ENCODE measurements around the gene EIF1. TPM values are rescaled to one million over a fixed set of nuclear protein-coding genes. Genes with fewer than 3 reads are reported as not detected.
A peak's percentile ranks its signal among the peaks of the same experiment; 100 is the strongest.

EIF1 gene
- total and polyA plus RNA-seq, 5 donors from 2014 or later = 1,357 to 2,625 (median 1,546) TPM

DNA sequence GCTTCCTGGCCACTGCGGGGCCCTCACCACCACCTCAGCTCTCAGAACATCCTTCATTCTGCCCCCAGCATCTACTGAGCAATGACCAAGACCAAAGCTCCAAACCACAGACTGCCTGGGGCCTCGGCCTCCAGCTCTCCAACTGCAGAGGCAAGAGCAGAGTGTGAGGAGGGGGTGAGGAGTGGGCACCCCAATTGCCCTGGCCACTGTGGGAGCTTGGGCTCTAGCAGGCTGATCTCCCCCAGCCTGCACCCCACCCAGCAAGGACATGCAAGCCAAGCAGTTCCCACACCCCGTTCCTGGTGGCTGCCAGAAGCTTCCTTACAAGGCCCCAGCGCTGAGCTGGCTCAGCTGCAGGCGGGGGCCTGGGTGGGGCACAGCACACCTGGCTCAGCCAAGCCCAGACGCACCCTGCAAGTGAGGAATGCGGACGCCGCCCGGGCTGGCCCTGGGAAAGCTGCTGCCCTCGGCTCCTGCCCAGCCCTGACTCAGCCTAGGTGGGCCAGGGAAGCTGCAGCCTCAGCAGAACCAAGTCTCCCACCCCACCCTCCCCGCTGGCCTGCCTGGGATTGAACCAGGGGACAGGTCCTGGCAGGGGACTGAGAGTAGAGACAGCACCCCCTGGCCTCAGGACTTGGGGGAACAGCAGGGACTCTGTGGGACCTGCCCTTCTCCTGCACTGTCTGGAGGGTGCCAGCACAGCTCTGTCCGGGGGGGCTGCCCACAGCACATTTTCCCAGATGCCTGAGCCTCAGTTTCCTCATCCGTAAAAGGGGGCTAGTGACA lies 34.6 kb upstream of the EIF1 start:
- Mint-ChIP-seq H3K27me3 (no peaks in the 10 kb centered on the region), H3K36me3 (no peaks in the 10 kb centered on the region), H3K9me3 (peaks cover 0 to 2% (median 0%) of the 10 kb centered on the region in 7 donors), H3K4me3 (no peak overlapping the region), H3K27ac (no peak overlapping the region), H3K4me1 (no peaks in the 10 kb centered on the region)
- no peaks in the 10 kb centered on the region for H3K4me1 ChIP-seq (ENCODE audit: control insufficient read depth, insufficient read depth, low read length, poor library complexity, severe bottlenecking)
- no peaks in the 10 kb centered on the region for H3K9me3 ChIP-seq (ENCODE audit: control insufficient read depth in 2 of 2, low read length in 2 of 2)
- no peak overlapping the region for H3K27ac ChIP-seq (ENCODE audit: insufficient read depth, low read length, poor library complexity, severe bottlenecking)
- DNase-seq (no peak), ATAC-seq (ENCODE audit: low read depth in 2 of 2) (no peak)
- H3K4me3 ChIP-seq (ENCODE audit: low read depth, low read length) = no peak overlapping the region
- no peaks in the 10 kb centered on the region for H3K27me3 ChIP-seq (ENCODE audit: control insufficient read depth, insufficient read depth, low read length)
- H3K36me3 ChIP-seq (ENCODE audit: control insufficient read depth, insufficient read depth, low read length) = no peaks in the 10 kb centered on the region

DNA sequence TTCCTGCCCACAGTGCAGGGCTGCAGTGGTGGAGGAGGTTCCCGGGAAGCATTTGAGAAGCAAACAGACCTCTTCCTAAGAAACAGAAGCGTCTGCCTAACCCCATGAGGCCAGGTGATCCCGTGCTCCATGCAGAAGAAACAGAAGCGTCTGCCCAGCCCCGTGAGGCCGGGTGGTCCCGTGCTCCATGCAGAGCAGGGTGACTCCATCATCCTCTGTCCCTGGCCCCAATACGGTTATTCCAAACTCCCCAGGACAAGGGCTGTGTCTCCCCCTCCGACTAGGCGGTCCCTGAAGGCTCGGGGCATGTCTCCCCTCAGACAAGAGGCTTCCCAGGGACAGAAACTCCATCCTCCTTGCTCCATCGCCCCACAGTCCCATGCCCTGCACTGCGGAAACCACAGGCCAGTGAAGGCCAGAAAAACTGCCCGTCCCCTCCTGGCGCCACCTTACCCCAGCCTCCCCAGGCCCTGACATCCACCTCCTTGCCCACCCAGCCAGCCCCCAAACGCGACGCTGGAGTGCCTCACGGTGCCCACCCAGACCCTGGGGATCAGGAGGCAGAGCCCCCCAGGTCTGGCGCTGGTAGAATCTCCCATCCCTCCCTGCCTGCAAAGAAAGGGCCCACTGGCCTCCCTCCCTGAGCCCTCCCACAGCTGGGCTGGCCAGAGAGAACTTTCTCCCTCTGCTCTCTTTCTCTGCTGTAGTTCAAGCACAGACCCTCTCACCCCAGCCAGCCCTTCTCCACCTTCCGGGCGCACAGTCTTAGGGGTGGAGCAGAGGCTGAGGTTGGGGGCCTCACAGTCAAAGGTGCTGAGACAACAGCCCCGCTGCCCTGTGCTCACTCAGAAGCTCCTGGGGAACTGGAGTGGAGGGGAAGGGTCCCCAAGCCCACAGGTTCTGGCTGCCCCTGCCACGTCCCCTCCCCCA lies 33.7 kb upstream of the EIF1 start:
- H3K9me3 Mint-ChIP-seq = peaks cover 0 to 2% (median 0%) of the 10 kb centered on the region in 7 donors
- H3K27me3 Mint-ChIP-seq = no peaks in the 10 kb centered on the region
- Histone ChIP-seq H3K27ac (ENCODE audit: insufficient read depth, low read length, poor library complexity, severe bottlenecking) (no peak overlapping the region), H3K27me3 (ENCODE audit: control insufficient read depth, insufficient read depth, low read length) (no peaks in the 10 kb centered on the region), H3K9me3 (ENCODE audit: control insufficient read depth in 2 of 2, low read length in 2 of 2) (no peaks in the 10 kb centered on the region), H3K4me1 (ENCODE audit: control insufficient read depth, insufficient read depth, low read length, poor library complexity, severe bottlenecking) (no peaks in the 10 kb centered on the region), H3K4me3 (ENCODE audit: low read depth, low read length) (no peak overlapping the region), H3K36me3 (ENCODE audit: control insufficient read depth, insufficient read depth, low read length) (no peaks in the 10 kb centered on the region)
- no peaks in the 10 kb centered on the region for H3K4me1 Mint-ChIP-seq
- no peak overlapping the region for H3K4me3 Mint-ChIP-seq
- no peak overlapping the region for H3K27ac Mint-ChIP-seq
- DNase-seq = no peak
- no peak for ATAC-seq (ENCODE audit: low read depth in 2 of 2)
- H3K36me3 Mint-ChIP-seq = no peaks in the 10 kb centered on the region

DNA sequence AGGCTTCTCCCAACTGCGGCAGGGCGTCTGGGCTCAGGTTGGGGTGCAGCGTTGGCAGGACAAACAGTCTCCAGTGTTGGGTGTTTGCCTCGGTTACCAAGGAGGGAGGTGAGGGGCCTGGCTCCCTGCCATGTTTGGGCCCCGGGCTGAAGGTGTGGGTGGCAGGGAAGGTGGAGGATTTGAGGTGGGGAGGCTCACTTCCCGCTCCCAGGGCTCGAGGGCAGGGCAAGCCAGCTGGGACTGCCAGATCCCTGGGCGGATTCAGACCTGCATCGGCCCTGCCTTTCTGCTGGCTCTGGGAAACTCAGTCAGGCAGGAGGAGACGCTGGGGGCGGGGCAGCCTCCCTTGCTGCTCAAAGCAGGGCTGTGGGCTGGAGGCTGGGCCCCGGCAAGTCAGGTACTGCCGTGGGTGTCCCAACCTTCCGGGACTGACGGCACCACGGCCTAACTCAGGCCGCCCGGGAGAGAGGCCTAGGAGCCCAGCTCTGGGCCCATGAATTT lies 33.0 kb upstream of the EIF1 start:
- ATAC-seq (ENCODE audit: low read depth in 2 of 2) (no peak), DNase-seq (no peak)
- no peaks in the 10 kb centered on the region for H3K9me3 ChIP-seq (ENCODE audit: control insufficient read depth in 2 of 2, low read length in 2 of 2)
- no peak overlapping the region for H3K27ac Mint-ChIP-seq
- H3K4me3 Mint-ChIP-seq = no peak overlapping the region
- no peaks in the 10 kb centered on the region for H3K36me3 Mint-ChIP-seq
- no peaks in the 10 kb centered on the region for H3K27me3 Mint-ChIP-seq
- H3K4me3 ChIP-seq (ENCODE audit: low read depth, low read length) = no peak overlapping the region
- no peaks in the 10 kb centered on the region for H3K4me1 Mint-ChIP-seq
- no peaks in the 10 kb centered on the region for H3K4me1 ChIP-seq (ENCODE audit: control insufficient read depth, insufficient read depth, low read length, poor library complexity, severe bottlenecking)
- no peaks in the 10 kb centered on the region for H3K27me3 ChIP-seq (ENCODE audit: control insufficient read depth, insufficient read depth, low read length)
- no peak overlapping the region for H3K27ac ChIP-seq (ENCODE audit: insufficient read depth, low read length, poor library complexity, severe bottlenecking)
- peaks cover 0 to 2% (median 0%) of the 10 kb centered on the region in 7 donors for H3K9me3 Mint-ChIP-seq
- H3K36me3 ChIP-seq (ENCODE audit: control insufficient read depth, insufficient read depth, low read length) = no peaks in the 10 kb centered on the region

DNA sequence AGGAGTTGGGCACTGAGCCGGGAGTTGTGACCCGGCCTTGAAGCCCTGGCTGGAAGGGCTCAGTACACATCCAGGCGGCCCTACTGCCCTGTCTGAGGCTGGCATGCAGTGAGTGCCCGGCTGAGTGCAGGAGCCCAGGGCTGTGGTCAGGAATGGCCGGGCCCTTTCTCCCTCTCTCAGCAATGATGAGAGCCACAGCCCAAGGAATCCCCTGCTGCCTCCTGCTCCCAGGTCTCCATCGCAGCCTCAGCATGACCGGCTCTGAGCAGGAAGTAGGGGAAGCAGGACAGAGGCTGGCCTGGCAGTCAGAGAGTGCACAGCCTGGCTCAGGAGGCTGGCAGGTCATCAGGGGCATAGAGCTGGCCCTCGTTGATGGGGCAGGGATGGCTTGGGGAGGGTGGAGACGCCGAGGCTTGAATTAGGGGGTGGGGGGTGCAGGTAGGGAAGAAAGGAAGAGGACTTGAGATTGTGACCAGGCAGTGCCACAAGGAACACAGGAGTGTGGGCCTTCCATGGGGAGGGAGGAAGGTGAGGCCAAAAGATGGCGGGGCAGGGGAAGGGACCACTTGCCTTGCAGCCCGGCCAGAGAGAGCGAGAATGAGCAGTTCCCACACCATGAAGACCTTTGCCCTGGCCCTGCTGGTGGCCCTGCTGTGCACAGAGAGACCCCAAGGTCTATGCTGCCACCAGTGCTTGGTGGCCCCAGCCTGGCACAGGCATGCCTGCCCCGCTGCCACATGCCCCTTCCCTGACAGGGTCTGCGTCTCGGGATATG lies 32.2 kb upstream of the EIF1 start:
- no peak overlapping the region for H3K4me3 ChIP-seq (ENCODE audit: low read depth, low read length)
- peak overlapping the region in 1 of 3 donors; percentile 26 for H3K27ac Mint-ChIP-seq
- H3K27me3 Mint-ChIP-seq = no peaks in the 10 kb centered on the region
- no peaks in the 10 kb centered on the region for H3K9me3 ChIP-seq (ENCODE audit: control insufficient read depth in 2 of 2, low read length in 2 of 2)
- no peaks in the 10 kb centered on the region for H3K4me1 Mint-ChIP-seq
- no peaks in the 10 kb centered on the region for H3K36me3 Mint-ChIP-seq
- H3K36me3 ChIP-seq (ENCODE audit: control insufficient read depth, insufficient read depth, low read length) = no peaks in the 10 kb centered on the region
- no peaks in the 10 kb centered on the region for H3K27me3 ChIP-seq (ENCODE audit: control insufficient read depth, insufficient read depth, low read length)
- no peaks in the 10 kb centered on the region for H3K4me1 ChIP-seq (ENCODE audit: control insufficient read depth, insufficient read depth, low read length, poor library complexity, severe bottlenecking)
- no peak overlapping the region for H3K4me3 Mint-ChIP-seq
- no peak overlapping the region for H3K27ac ChIP-seq (ENCODE audit: insufficient read depth, low read length, poor library complexity, severe bottlenecking)
- DNase-seq = no peak
- no peak for ATAC-seq (ENCODE audit: low read depth in 2 of 2)
- peaks cover 0 to 2% (median 0%) of the 10 kb centered on the region in 7 donors for H3K9me3 Mint-ChIP-seq

DNA sequence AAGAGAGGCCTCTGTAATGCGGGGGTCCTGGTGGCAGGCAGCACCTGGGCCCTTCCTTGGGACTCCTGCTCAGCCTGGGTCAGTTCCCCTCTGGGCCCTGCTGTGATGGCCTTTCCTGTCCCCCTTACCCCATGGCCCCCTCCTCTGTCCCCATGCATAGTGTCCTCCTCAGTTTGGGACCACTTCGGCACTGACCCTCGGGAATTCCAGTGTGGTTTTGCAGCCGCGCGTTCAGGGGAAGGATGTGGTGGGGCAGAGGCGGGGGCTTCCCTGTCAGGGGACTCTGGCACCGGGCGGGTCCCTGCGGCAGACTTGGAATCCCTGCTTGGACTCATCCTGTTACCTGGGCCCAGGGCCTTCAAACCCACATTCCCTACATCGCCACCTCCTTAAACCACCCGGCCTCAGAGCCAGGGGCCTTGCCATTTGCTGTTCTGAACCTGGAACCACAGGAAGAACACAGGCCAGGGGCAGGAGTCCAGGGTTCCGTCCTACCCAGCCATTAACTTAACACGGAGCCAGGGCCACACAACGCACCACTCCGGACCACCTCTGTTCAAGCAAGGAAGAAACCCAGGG lies 31.4 kb upstream of the EIF1 start:
- Mint-ChIP-seq H3K36me3 (no peaks in the 10 kb centered on the region), H3K4me1 (no peaks in the 10 kb centered on the region), H3K9me3 (peaks cover 0 to 2% (median 0%) of the 10 kb centered on the region in 7 donors), H3K27ac (no peak overlapping the region), H3K4me3 (no peak overlapping the region), H3K27me3 (no peaks in the 10 kb centered on the region)
- no peaks in the 10 kb centered on the region for H3K27me3 ChIP-seq (ENCODE audit: control insufficient read depth, insufficient read depth, low read length)
- no peaks in the 10 kb centered on the region for H3K4me1 ChIP-seq (ENCODE audit: control insufficient read depth, insufficient read depth, low read length, poor library complexity, severe bottlenecking)
- no peaks in the 10 kb centered on the region for H3K36me3 ChIP-seq (ENCODE audit: control insufficient read depth, insufficient read depth, low read length)
- no peak overlapping the region for H3K4me3 ChIP-seq (ENCODE audit: low read depth, low read length)
- no peak overlapping the region for H3K27ac ChIP-seq (ENCODE audit: insufficient read depth, low read length, poor library complexity, severe bottlenecking)
- ATAC-seq (ENCODE audit: low read depth in 2 of 2) (no peak), DNase-seq (no peak)
- H3K9me3 ChIP-seq (ENCODE audit: control insufficient read depth in 2 of 2, low read length in 2 of 2) = no peaks in the 10 kb centered on the region

DNA sequence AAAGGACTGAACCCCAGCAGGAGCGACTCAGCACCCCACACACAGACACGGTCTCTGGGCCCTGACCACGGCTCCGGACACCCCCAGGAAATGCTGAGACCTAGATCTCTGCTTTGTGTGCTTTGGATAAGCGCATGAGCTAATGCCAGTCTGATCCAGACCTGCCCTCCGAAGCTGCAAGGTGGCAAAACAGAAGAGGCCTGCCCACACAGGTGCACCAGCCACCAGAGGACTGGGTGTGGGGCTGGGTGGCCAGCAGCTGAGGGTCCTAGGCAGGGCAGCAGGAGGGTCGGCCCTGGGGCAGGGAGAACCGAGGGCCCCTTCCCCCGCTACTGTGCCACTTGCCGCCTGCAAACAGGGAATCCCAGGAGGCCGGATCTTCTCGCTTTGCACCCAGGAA lies 30.7 kb upstream of the EIF1 start:
- no peak overlapping the region for H3K4me3 Mint-ChIP-seq
- Histone ChIP-seq H3K9me3 (ENCODE audit: control insufficient read depth in 2 of 2, low read length in 2 of 2) (no peaks in the 10 kb centered on the region), H3K27ac (ENCODE audit: insufficient read depth, low read length, poor library complexity, severe bottlenecking) (no peak overlapping the region), H3K36me3 (ENCODE audit: control insufficient read depth, insufficient read depth, low read length) (no peaks in the 10 kb centered on the region), H3K4me1 (ENCODE audit: control insufficient read depth, insufficient read depth, low read length, poor library complexity, severe bottlenecking) (peaks cover 4% of the 10 kb centered on the region), H3K27me3 (ENCODE audit: control insufficient read depth, insufficient read depth, low read length) (no peaks in the 10 kb centered on the region), H3K4me3 (ENCODE audit: low read depth, low read length) (no peak overlapping the region)
- peaks cover 0 to 2% (median 0%) of the 10 kb centered on the region in 7 donors for H3K9me3 Mint-ChIP-seq
- peaks cover 0 to 4% (median 1%) of the 10 kb centered on the region in 4 donors for H3K4me1 Mint-ChIP-seq
- DNase-seq (no peak), ATAC-seq (ENCODE audit: low read depth in 2 of 2) (no peak)
- no peaks in the 10 kb centered on the region for H3K36me3 Mint-ChIP-seq
- peaks cover 3% of the 10 kb centered on the region for H3K27me3 Mint-ChIP-seq
- H3K27ac Mint-ChIP-seq = no peak overlapping the region

DNA sequence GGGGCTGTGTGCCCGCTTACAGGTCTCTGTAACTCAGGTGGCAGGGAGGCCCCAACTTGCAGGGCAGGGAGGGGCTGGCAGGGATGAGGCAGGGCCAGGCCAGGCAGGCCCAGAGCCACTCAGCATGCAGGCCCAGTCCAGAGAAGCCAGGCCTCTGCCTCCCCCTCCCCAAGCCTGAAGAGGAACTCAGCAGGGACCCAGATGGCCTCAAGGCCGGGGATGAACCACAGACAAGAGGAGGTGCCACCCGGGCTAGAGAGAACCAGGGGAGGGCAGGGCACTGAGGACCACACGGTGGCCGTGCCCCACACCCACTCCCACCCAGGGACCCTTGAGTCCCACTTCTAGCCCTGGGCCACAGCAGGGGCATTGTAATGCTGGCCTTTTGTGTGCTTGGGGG lies 29.8 kb upstream of the EIF1 start:
- peak overlapping the region in 1 of 3 donors; percentile 20 for H3K27ac Mint-ChIP-seq
- ATAC-seq (ENCODE audit: low read depth in 2 of 2) (no peak), DNase-seq (no peak)
- H3K36me3 Mint-ChIP-seq = no peaks in the 10 kb centered on the region
- no peak overlapping the region for H3K27ac ChIP-seq (ENCODE audit: insufficient read depth, low read length, poor library complexity, severe bottlenecking)
- H3K4me1 Mint-ChIP-seq = peaks cover 0 to 10% (median 6%) of the 10 kb centered on the region in 4 donors
- no peaks in the 10 kb centered on the region for H3K9me3 ChIP-seq (ENCODE audit: control insufficient read depth in 2 of 2, low read length in 2 of 2)
- peaks cover 8% of the 10 kb centered on the region for H3K27me3 Mint-ChIP-seq
- peaks cover 0 to 2% (median 0%) of the 10 kb centered on the region in 7 donors for H3K9me3 Mint-ChIP-seq
- no peak overlapping the region for H3K4me3 ChIP-seq (ENCODE audit: low read depth, low read length)
- no peak overlapping the region for H3K4me3 Mint-ChIP-seq
- peaks cover 4% of the 10 kb centered on the region for H3K4me1 ChIP-seq (ENCODE audit: control insufficient read depth, insufficient read depth, low read length, poor library complexity, severe bottlenecking)
- H3K27me3 ChIP-seq (ENCODE audit: control insufficient read depth, insufficient read depth, low read length) = no peaks in the 10 kb centered on the region
- H3K36me3 ChIP-seq (ENCODE audit: control insufficient read depth, insufficient read depth, low read length) = no peaks in the 10 kb centered on the region

Measured in CD4-positive, CD25-positive, alpha-beta regulatory T cell (primary cell).